Measurements from ENCODE around the gene C4BPA. TPM values are rescaled to one million over a fixed set of nuclear protein-coding genes. Genes with fewer than 3 reads are reported as not detected.
A peak's percentile ranks its signal among the peaks of the same experiment; 100 is the strongest.

Gene C4BPA
- total RNA-seq, result not detected
- long read RNA-seq, result 0 reads

GRCh38 chr1:207103892-207104373, at the start of gene C4BPA:
Gene C4BPA, plus strand, starts transcription at chr1:207104233. Its CDS starts 8,793 bp downstream, at chr1:207113026.
- DNase-seq, result no peak
- intact Hi-C loops (cut with micrococcal nuclease), result no loop called here
- no peak for ATAC-seq

GRCh38 chr1:207054491-207054890, 49.5 kb upstream of the C4BPA start:
- intact Hi-C loops (cut with micrococcal nuclease), result no loop called here
- ATAC-seq (no peak), DNase-seq (no peak)

GRCh38 chr1:207055386-207056001, 48.5 kb upstream of the C4BPA start:
- DNase-seq (no peak), ATAC-seq (peak; percentile 24)
- intact Hi-C loops (cut with micrococcal nuclease), result no loop called here

- intact Hi-C loops (cut with micrococcal nuclease), result no loop called here
- ATAC-seq (no peak), DNase-seq (no peak)
These were observed 47.4 kb upstream of the C4BPA start for GRCh38 chr1:207056673-207057072.

- ATAC-seq (peak; percentile 60), DNase-seq (peak; percentile 55)
- intact Hi-C loops (cut with micrococcal nuclease), result no loop called here
These were observed 45.8 kb upstream of the C4BPA start for GRCh38 chr1:207058252-207058651.

- DNase-seq (no peak), ATAC-seq (peak; percentile 18)
- intact Hi-C loops (cut with micrococcal nuclease), result no loop called here
These were observed 44.9 kb upstream of the C4BPA start for GRCh38 chr1:207058878-207059867.

GRCh38 chr1:207059881-207060280, 44.2 kb upstream of the C4BPA start:
- no peak for ATAC-seq
- intact Hi-C loops (cut with micrococcal nuclease), result no loop called here
- DNase-seq, result peak; percentile 42

- intact Hi-C loops (cut with micrococcal nuclease), result no loop called here
- no peak for ATAC-seq
- DNase-seq, result no peak
These were observed 43.4 kb upstream of the C4BPA start for GRCh38 chr1:207060596-207060995.

GRCh38 chr1:207062058-207062457, 42.0 kb upstream of the C4BPA start:
- DNase-seq, result no peak
- intact Hi-C loops (cut with micrococcal nuclease), result no loop called here
- no peak for ATAC-seq

GRCh38 chr1:207063014-207063413, 41.0 kb upstream of the C4BPA start:
- DNase-seq (no peak), ATAC-seq (no peak)
- intact Hi-C loops (cut with micrococcal nuclease), result no loop called here

GRCh38 chr1:207064561-207064960, 39.5 kb upstream of the C4BPA start:
- ATAC-seq (peak; percentile 84), DNase-seq (peak; percentile 54)
- intact Hi-C loops (cut with micrococcal nuclease), result no loop called here

GRCh38 chr1:207067185-207067584, 36.8 kb upstream of the C4BPA start:
- DNase-seq (no peak), ATAC-seq (no peak)
- intact Hi-C loops (cut with micrococcal nuclease), result no loop called here

GRCh38 chr1:207067665-207068064, 36.4 kb upstream of the C4BPA start:
- ATAC-seq (no peak), DNase-seq (no peak)
- intact Hi-C loops (cut with micrococcal nuclease), result no loop called here

- ATAC-seq (peak; percentile 42), DNase-seq (no peak)
- intact Hi-C loops (cut with micrococcal nuclease), result no loop called here
These were observed 35.0 kb upstream of the C4BPA start for GRCh38 chr1:207069061-207069460.

GRCh38 chr1:207069858-207070506, 34.1 kb upstream of the C4BPA start:
- intact Hi-C loops (cut with micrococcal nuclease), result no loop called here
- peak; percentile 85 for ATAC-seq
- peak; percentile 81 for DNase-seq

GRCh38 chr1:207070811-207071210, 33.2 kb upstream of the C4BPA start:
- ATAC-seq, result no peak
- DNase-seq, result no peak
- intact Hi-C loops (cut with micrococcal nuclease), result no loop called here

GRCh38 chr1:207071426-207071825, 32.6 kb upstream of the C4BPA start:
- no peak for DNase-seq
- no peak for ATAC-seq
- intact Hi-C loops (cut with micrococcal nuclease), result no loop called here

GRCh38 chr1:207072233-207072632, 31.8 kb upstream of the C4BPA start:
- DNase-seq (no peak), ATAC-seq (no peak)
- intact Hi-C loops (cut with micrococcal nuclease), result no loop called here

- intact Hi-C loops (cut with micrococcal nuclease), result no loop called here
- DNase-seq (no peak), ATAC-seq (no peak)
These were observed 29.9 kb upstream of the C4BPA start for GRCh38 chr1:207073906-207074820.
